Stimulated activated CD4-positive, alpha-beta T cell treated with anti-CD3 and anti-CD28 coated beads, TNF-alpha, amount 100 ng/mL, for 1 hour (primary cell): Measurements from ENCODE around the gene SMIM17.
A peak's percentile ranks its signal among the peaks of the same experiment; 100 is the strongest.

Experiments used
- DNase-seq, 3 donors: peaks; one replicate each; pipeline ENCODE4 v3.0.0-alpha.2; 2020; ENCODE audit warnings: low read depth in 3 of 3, low spot score in 1 of 3

The SMIM17 gene

GRCh38 chr19:56642711-56643459 lies at the start of gene SMIM17:
SMIM17 (plus strand) TSS chr19:56643159; CDS start chr19:56645668, 2,509 bp downstream.
- DNase-seq: no peak

- no peak for DNase-seq
These were observed 48.5 kb upstream of the SMIM17 start for GRCh38 chr19:56594446-56594782.

DNA sequence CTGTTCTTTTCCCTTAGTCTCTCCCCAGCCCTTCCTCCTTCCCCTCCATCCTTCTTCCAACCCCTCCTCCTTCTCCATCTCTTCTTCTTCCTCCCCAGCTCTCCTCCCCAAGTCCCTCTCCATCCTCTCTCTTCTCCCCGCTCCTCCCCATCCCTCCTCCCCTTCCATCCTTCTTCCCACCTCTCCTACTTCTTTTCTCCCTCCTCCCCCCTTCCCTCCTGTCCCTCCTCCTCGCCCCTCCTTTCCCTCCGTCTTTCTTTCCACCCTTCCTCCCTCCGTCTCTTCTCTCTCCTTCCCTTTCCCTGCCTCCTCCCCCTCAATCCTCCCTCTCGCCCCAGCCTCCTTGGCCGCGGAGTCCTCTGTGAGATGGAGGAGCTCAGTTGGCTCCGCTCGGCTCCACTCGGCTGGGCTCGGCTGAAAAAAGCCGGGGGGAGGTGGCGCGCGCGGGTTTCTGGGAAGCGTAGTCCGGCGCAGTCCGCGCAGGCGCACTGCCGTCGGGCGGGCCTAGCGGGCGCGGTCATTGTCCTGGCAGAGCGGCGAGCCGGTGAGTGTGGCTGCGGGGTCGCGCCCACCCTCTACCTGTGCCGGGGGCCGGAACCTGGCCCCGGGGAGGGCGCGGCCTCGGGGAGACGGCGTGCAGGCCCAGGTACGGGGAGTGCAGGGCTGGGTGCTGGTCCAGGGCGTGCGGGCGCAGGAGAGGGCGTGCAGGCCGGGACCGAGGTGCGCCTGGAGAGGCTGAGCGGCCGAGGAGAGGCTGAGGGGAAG lies 48.0 kb upstream of the SMIM17 start, which contains the start of gene ZNF71:
Gene ZNF71 (plus strand): TSS at position 520 of the 765 bp plus-strand sequence. CDS start 6,257 bp downstream, outside the sequence.
- peak; percentile 54 to 78 (median 67) for DNase-seq

- no peak for DNase-seq
These were observed 47.4 kb upstream of the SMIM17 start for GRCh38 chr19:56595548-56595899.

DNA sequence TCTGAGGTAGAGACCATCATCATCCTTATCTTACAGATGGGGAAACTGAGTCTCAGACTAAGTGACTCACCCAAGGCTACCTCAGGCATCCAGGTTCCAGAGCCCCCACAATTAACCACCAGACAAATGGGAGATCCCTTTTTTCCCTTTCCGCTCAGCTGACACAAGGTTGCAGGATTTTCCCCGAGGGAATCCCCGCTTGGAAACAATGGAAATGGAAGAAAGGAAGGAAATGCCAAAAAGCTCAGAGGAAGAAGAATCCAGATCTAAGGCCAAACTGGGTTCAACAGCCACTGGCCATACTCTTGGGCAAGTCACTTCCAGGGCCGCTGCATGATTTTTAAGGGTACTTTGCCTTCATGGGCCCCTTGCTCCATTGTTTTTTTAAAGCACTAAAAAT lies 46.3 kb upstream of the SMIM17 start:
- no peak for DNase-seq

DNA sequence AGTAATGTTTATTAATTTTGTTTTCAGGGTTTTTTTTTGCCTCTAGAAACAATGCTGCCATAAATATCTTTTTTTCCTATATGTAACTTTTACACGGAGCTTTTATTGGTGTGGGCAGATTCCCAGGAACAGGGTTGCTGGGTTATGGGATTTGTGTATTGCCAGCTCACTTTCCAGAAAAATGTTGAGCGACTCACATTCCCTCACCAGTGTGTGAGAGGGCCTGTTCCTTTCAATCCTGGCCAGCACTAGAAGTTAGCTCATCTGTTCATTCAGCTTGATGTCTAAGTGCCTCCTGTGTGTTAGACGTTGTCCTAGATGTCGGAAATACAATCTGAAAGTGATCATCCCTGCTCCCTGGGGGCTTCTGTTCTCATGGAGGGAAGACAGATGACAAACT lies 45.3 kb upstream of the SMIM17 start:
- DNase-seq: no peak

- DNase-seq: no peak
These were observed 41.6 kb upstream of the SMIM17 start for GRCh38 chr19:56601375-56601774.

GRCh38 chr19:56603829-56604228 lies 39.1 kb upstream of the SMIM17 start:
- DNase-seq: no peak

DNA sequence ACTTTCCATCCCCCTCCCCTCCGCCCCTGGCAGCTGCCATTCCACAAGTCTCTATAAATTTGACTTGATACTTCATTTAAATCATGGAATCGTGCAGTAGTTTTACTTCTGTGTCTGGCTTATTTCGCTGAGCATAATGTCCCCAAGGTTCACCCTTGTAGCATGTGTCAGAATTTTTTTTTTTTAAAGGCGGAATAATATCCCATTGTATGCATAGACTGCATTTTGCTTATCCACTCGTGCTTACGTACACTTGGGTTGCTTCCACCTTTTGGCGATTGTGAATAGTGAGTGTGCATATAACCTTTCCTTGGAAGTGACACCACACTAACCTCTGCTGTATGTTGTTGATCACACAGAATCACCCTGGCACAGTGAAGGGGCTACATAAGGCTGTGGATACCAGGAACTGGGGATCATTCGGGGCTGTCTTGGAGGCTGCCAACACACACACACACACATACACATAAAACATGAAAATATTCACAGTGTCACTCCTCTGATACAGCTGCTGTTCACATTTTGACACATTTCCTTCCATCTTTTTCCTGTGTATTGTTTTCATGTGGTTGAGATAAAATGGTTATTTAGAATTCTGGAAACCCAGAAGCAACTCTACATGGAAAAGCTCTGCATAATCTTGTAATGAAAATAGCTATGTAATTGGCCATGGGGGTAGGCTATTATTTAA lies 34.5 kb upstream of the SMIM17 start:
- no peak for DNase-seq

- no peak for DNase-seq
These were observed 31.7 kb upstream of the SMIM17 start for GRCh38 chr19:56611288-56611687.

- no peak for DNase-seq
These were observed 30.2 kb upstream of the SMIM17 start for GRCh38 chr19:56612737-56613136.

DNA sequence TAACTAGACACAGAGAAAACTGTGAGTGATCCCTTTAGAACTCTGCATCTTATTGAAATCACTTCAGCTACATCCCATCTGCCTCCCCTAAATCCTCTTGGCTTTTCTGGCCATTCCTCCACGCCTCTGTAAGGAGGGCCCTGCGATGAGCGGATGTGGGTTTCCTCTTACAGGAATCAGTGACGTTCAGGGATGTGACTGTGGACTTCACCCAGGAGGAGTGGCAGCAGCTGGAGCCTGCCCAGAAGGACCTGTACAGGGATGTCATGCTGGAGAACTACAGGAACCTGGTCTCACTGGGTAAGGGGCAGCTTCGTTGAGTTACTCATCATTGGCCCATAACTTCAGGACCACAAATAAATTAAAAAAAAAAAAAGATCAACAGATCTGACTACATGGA lies 29.3 kb upstream of the SMIM17 start:
- DNase-seq: no peak

- DNase-seq: no peak
These were observed 25.4 kb upstream of the SMIM17 start for GRCh38 chr19:56617531-56617930.

DNA sequence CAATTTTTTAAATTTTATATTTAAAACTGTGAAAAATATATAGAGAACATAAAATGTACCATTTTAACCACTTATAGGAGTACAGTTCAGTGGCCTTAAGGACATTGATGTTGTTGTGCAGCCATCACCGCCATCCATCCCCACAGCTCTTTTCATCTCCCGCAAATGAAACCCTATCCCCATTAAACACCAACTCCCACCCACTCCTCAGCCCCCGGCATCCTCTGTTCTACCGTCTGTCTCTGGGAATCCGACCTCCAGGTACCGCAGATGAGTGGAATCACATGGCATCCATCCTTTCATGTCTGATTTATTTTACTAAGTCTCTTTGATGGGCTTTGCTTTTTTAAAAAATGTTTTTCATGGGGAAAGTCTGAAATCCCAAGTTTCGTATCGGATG lies 23.8 kb upstream of the SMIM17 start:
- DNase-seq: no peak

DNA sequence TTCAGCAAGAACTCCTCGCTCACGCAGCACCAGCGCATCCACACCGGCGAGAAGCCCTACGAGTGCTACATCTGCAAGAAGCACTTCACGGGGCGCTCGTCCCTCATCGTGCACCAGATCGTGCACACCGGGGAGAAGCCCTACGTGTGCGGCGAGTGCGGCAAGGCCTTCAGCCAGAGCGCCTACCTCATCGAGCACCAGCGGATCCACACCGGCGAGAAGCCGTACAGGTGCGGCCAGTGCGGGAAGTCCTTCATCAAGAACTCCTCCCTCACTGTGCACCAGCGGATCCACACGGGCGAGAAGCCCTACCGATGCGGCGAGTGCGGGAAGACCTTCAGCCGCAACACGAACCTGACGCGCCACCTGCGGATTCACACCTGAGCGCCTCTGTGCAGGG lies 20.6 kb upstream of the SMIM17 start:
- no peak for DNase-seq

- no peak for DNase-seq
These were observed 20.0 kb upstream of the SMIM17 start for GRCh38 chr19:56623006-56623405.

DNA sequence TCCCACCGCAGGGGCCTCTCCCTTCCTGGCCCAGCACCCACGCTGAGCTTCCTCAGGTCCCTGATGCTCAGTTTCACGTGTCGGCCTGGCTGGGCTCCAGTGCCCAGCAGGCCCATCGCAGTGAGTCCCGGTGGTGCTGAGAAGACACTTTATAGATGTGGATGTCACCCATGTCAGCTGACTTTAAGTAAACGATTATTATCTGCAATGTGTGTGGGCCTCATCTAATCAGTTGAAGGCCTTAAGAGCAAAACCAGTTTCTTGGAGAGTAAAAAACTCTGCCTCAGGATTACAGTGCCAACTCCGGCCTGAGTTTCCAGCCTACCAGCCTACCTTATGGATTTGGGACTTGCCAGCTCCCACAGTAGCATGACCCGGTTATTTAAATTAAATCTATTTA lies 17.3 kb upstream of the SMIM17 start:
- DNase-seq: no peak

DNA sequence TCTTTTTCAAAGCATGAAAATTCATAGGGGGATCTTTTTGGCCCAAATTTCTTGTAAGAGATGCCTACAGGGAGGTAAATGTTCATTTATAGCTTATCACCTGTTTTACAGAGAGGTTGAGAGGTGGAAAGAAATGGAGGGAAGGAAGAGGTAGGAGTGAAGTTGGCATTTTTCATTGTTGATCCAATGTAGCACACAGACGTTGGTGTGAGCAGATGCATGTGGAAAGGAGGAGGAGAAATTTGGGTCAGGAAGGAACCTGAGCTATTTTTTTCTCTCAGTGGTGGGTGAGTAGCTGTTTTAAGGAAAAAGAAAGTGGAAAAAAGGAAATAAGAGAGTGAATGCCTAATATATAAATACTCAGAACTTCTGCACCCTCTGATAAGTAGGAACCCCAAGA lies 9.9 kb upstream of the SMIM17 start:
- no peak for DNase-seq

- DNase-seq: no peak
These were observed 4.9 kb upstream of the SMIM17 start for GRCh38 chr19:56637976-56638555.

- no peak for DNase-seq
These were observed 3.7 kb upstream of the SMIM17 start for GRCh38 chr19:56639217-56639616.

GRCh38 chr19:56643460-56643955 lies 549 bp downstream of the SMIM17 start:
- no peak for DNase-seq

DNA sequence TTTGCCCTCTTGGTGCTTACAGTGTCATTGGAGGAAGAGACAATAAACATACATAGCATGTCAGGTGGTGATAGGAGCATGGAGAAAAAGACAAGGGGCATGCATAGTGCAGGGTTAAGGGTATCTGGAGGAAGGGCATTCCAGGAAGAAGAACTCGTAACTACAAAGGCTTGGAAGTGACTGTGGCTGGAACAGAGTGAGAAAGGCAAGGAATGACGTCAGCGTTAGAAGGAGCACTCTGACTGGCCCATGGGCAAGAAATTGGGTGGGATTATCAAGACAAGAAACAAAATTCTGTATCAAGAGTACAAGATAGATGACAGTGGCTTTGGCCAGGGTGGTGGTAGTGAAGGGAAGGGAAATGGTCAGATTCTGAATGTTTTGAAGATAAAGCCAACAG lies 11.2 kb downstream of the SMIM17 start:
- no peak for DNase-seq
